Neural cell (in vitro differentiated cells): ENCODE measurements around the gene SCGB2B2. TPM values are rescaled to one million over a fixed set of nuclear protein-coding genes. Genes with fewer than 3 reads are reported as not detected.
"Not testable (repeated sequence)": the region's sequence is repeated elsewhere in the genome, so short reads cannot be mapped to it uniquely, and the experiment has no call there.

Experiments
- H2AFZ ChIP-seq: fragments of 200-600, 300-800 bp; sonication (generic), shearing (Covaris generic); 2 replicates; pipeline ENCODE4 v1.6.0; 2014; ENCODE audit warnings: low read depth, mild to moderate bottlenecking, antibody characterized with exemption, low read length, moderate library complexity
- H3F3A ChIP-seq: fragments of 200-600 bp; shearing (Covaris generic); 2 replicates; pipeline ENCODE4 v1.6.1; 2016; ENCODE audit warnings: mild to moderate bottlenecking, moderate library complexity, mixed read lengths, antibody characterized with exemption, low read length; ENCODE audit not compliant: insufficient read depth, poor library complexity, severe bottlenecking
- H3K27ac ChIP-seq: fragments of 200-600, 300-800 bp; sonication (generic), shearing (Covaris generic); 2 replicates; pipeline ENCODE4 v1.5.1; 2014; ENCODE audit warnings: mild to moderate bottlenecking, low read length, moderate library complexity
- H3K27me3 ChIP-seq: fragments of 300-800, 200-600 bp; sonication (generic), shearing (Covaris generic); 2 replicates; pipeline ENCODE4 v1.6.0; 2014; ENCODE audit warnings: mild to moderate bottlenecking, low read depth, low read length, moderate library complexity; ENCODE audit not compliant: insufficient read depth
- H3K36me3 ChIP-seq: fragments of 300-800, 200-600 bp; sonication (generic), shearing (Covaris generic); 2 replicates; pipeline ENCODE4 v1.5.1; 2014; ENCODE audit warnings: mild to moderate bottlenecking, antibody characterized with exemption, low read length, moderate library complexity; ENCODE audit not compliant: insufficient read depth
- H3K4me2 ChIP-seq: fragments of 300-800, 200-600 bp; sonication (generic), shearing (Covaris generic); 2 replicates; pipeline ENCODE4 v1.6.0; 2014; ENCODE audit warnings: mild to moderate bottlenecking, low read length
- H3K4me3 ChIP-seq: fragments of 300-800, 200-600 bp; sonication (generic), shearing (Covaris generic); 2 replicates; pipeline ENCODE4 v1.5.1; 2014; ENCODE audit warnings: mild to moderate bottlenecking, low read length, moderate library complexity
- H3K79me2 ChIP-seq: fragments of 200-600 bp; shearing (Covaris generic); replicated peaks from 2 replicates; pipeline ENCODE4 v1.6.0; 2014; ENCODE audit warnings: mild to moderate bottlenecking, low read length, moderate library complexity; ENCODE audit not compliant: insufficient read depth
- H3K9ac ChIP-seq: fragments of 300-800, 200-600 bp; sonication (generic), shearing (Covaris generic); 2 replicates; pipeline ENCODE4 v1.6.1; 2016; ENCODE audit warnings: mild to moderate bottlenecking, low read length, mixed read lengths
- H3K9me2 ChIP-seq: fragments of 200-600 bp; shearing (Covaris generic); 2 replicates; pipeline ENCODE4 v1.6.1; 2016; ENCODE audit warnings: mild to moderate bottlenecking, low read length, mixed read lengths; ENCODE audit not compliant: insufficient read depth
- H3K9me3 ChIP-seq: fragments of 200-600, 300-800 bp; sonication (generic), shearing (Covaris generic); 2 replicates; pipeline ENCODE4 v1.6.1; 2016; ENCODE audit warnings: mild to moderate bottlenecking, mixed run types, low read length, moderate library complexity, mixed read lengths
- H4K20me1 ChIP-seq: fragments of 200-600 bp; shearing (Covaris generic); 2 replicates; pipeline ENCODE4 v1.6.1; 2016; ENCODE audit warnings: mild to moderate bottlenecking, mixed run types; ENCODE audit not compliant: insufficient read depth
- CTCF ChIP-seq: fragments of 450-650 bp; IDR thresholded peaks from 2 replicates; pipeline ENCODE4 v1.5.1; 2014; ENCODE audit warnings: antibody characterized with exemption, mild to moderate bottlenecking, moderate library complexity; ENCODE audit not compliant: poor library complexity, severe bottlenecking
- EP300 ChIP-seq: fragments of 450-650 bp; conservative IDR thresholded peaks from 2 replicates; pipeline ENCODE4 v1.6.1; 2014; ENCODE audit warnings: antibody characterized with exemption, mild to moderate bottlenecking, moderate library complexity; ENCODE audit not compliant: poor library complexity, severe bottlenecking
- EZH2 ChIP-seq: fragments of 200-600, 300-800 bp; shearing (Covaris generic), sonication (generic); IDR thresholded peaks from 2 replicates; pipeline ENCODE4 v1.6.1; 2014; ENCODE audit warnings: antibody characterized with exemption, low read length, borderline replicate concordance, mild to moderate bottlenecking; ENCODE audit not compliant: insufficient read depth, poor library complexity, severe bottlenecking
- MXI1 ChIP-seq: fragments of 450-650 bp; conservative IDR thresholded peaks from 2 replicates; pipeline ENCODE4 v1.6.1; 2014; ENCODE audit warnings: antibody characterized with exemption, mild to moderate bottlenecking; ENCODE audit not compliant: poor library complexity, severe bottlenecking
- POLR2AphosphoS5 ChIP-seq: IDR thresholded peaks from 2 replicates; pipeline ENCODE4 v1.6.1; 2012
- RAD21 ChIP-seq: fragments of 450-650 bp; conservative IDR thresholded peaks from 2 replicates; pipeline ENCODE4 v1.6.1; 2014; ENCODE audit warnings: antibody characterized with exemption, mild to moderate bottlenecking, moderate library complexity
- REST ChIP-seq: IDR thresholded peaks from 2 replicates; pipeline ENCODE4 v1.6.1; 2012; ENCODE audit warnings: borderline replicate concordance
- SMC3 ChIP-seq: fragments of 450-650 bp; conservative IDR thresholded peaks from 2 replicates; pipeline ENCODE4 v1.6.1; 2014; ENCODE audit warnings: antibody characterized with exemption, mild to moderate bottlenecking, moderate library complexity; ENCODE audit not compliant: poor library complexity
- TAF1 ChIP-seq: IDR thresholded peaks from 2 replicates; pipeline ENCODE4 v1.6.1; 2012; ENCODE audit warnings: low read depth
- polyA plus RNA-seq: library from polyadenylated mRNA; depleted of rRNA; stranded (reverse); fragments of >200 nt; gene quantifications from 2 replicates; pipeline ENCODE4 v1.2.3, GENCODE V29; 2014

The SCGB2B2 gene
- polyA plus RNA-seq, 1 donor from 2014 or later: 0.51 TPM

- H3K27ac ChIP-seq: no peak overlapping the region
- H2AFZ ChIP-seq: no peak overlapping the region
- no peak overlapping the region for H3K4me2 ChIP-seq
- no peaks in the 10 kb centered on the region for H3F3A ChIP-seq
- no peak overlapping the region for H3K4me3 ChIP-seq
- TF ChIP-seq CTCF (no peak), MXI1 (no peak), EZH2 (no peak), TAF1 (no peak), REST (no peak), POLR2AphosphoS5 (no peak), SMC3 (no peak), EP300 (no peak), RAD21 (no peak)
- H3K36me3 ChIP-seq: no peaks in the 10 kb centered on the region
- H3K27me3 ChIP-seq: no peaks in the 10 kb centered on the region
- H3K9ac ChIP-seq: no peak overlapping the region
- no peaks in the 10 kb centered on the region for H3K79me2 ChIP-seq
- no peaks in the 10 kb centered on the region for H3K9me2 ChIP-seq
- H4K20me1 ChIP-seq: no peaks in the 10 kb centered on the region
- H3K9me3 ChIP-seq: no peaks in the 10 kb centered on the region
Observed at GRCh38 chr19:34666958-34667265, 10.0 kb downstream of the SCGB2B2 start.

GRCh38 chr19:34666200-34666957 is 10.6 kb downstream of the SCGB2B2 start:
- Histone ChIP-seq H3K9ac (no peak overlapping the region), H3K27me3 (no peaks in the 10 kb centered on the region), H3K9me3 (no peaks in the 10 kb centered on the region), H3K4me2 (no peak overlapping the region), H2AFZ (no peak overlapping the region), H3K36me3 (no peaks in the 10 kb centered on the region), H3K27ac (no peak overlapping the region), H3K4me3 (no peak overlapping the region), H4K20me1 (no peaks in the 10 kb centered on the region), H3F3A (no peaks in the 10 kb centered on the region), H3K79me2 (no peaks in the 10 kb centered on the region), H3K9me2 (no peaks in the 10 kb centered on the region)
- TF ChIP-seq MXI1 (no peak), REST (no peak)

GRCh38 chr19:34665275-34665674 is 11.7 kb downstream of the SCGB2B2 start:
- not testable (repeated sequence) for H3K4me2 ChIP-seq, H2AFZ ChIP-seq, H3K27me3 ChIP-seq, H4K20me1 ChIP-seq, H3K27ac ChIP-seq, H3K9me2 ChIP-seq, H3F3A ChIP-seq, H3K9me3 ChIP-seq, H3K4me3 ChIP-seq, H3K79me2 ChIP-seq, H3K9ac ChIP-seq, H3K36me3 ChIP-seq
